ENCODE data around the gene TM2D3. TPM values are rescaled to one million over a fixed set of nuclear protein-coding genes. Genes with fewer than 3 reads are reported as not detected.

Gene TM2D3
- total and polyA plus RNA-seq, 4 donors = 22.0 to 44.1 (median 37.9) TPM

DNA sequence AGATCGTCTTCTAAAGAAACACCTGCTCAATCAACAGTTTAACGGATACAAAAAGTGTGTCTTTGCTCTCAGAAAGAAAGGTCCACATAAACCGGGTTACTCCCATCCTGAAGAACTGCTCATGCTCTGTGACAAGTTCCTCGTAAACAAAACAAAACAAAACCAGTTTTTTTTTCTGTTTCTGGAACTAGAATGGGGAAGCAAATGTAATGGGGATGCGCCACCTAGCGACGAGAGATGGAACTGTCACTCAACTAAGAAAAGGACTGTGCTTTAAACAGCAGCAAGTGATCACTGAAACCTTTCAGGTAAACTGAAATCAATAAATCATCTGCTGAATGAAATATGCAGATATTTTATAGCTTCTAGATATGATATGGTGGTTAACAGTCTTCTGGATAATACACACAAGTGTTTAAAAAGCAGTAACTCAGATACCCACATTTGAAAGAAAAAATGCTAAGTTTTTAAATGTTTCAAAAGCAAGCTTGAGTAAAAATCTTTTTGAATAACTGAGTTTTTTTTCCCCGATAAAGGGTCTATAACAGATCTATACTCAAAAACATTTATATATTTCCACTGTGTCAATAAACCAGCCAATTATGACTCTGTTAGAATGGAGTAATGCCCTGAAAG is 10.9 kb downstream of the TM2D3 start:
- TF ChIP-seq RXRA (IDR thresholded peaks at IDR 0.05) (peak in 1 of 2 donors; percentile 10), YY1 (IDR thresholded peaks at IDR 0.05) (no peak), TAF1 (conservative IDR thresholded peaks at IDR 0.05) (no peak), SP1 (IDR thresholded peaks at IDR 0.05) (no peak), GABPA (IDR thresholded peaks at IDR 0.05 in 1 of 2, conservative IDR thresholded peaks at IDR 0.05 in 1 of 2) (no peak), RAD21 (IDR thresholded peaks at IDR 0.05) (peak; percentile 97 to 98), EGR1 (IDR thresholded peaks at IDR 0.05; ENCODE audit: low read depth in 2 of 2) (no peak)
- TF ChIP-seq, protein P1, sequence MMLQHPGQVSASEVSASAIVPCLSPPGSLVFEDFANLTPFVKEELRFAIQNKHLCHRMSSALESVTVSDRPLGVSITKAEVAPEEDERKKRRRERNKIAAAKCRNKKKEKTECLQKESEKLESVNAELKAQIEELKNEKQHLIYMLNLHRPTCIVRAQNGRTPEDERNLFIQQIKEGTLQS (IDR thresholded peaks at IDR 0.05) = peak; percentile 9
- TF ChIP-seq, protein P2, sequence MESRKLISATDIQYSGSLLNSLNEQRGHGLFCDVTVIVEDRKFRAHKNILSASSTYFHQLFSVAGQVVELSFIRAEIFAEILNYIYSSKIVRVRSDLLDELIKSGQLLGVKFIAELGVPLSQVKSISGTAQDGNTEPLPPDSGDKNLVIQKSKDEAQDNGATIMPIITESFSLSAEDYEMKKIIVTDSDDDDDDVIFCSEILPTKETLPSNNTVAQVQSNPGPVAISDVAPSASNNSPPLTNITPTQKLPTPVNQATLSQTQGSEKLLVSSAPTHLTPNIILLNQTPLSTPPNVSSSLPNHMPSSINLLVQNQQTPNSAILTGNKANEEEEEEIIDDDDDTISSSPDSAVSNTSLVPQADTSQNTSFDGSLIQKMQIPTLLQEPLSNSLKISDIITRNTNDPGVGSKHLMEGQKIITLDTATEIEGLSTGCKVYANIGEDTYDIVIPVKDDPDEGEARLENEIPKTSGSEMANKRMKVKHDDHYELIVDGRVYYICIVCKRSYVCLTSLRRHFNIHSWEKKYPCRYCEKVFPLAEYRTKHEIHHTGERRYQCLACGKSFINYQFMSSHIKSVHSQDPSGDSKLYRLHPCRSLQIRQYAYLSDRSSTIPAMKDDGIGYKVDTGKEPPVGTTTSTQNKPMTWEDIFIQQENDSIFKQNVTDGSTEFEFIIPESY (IDR thresholded peaks at IDR 0.05) = peak; percentile 14
- TF ChIP-seq, protein P3, sequence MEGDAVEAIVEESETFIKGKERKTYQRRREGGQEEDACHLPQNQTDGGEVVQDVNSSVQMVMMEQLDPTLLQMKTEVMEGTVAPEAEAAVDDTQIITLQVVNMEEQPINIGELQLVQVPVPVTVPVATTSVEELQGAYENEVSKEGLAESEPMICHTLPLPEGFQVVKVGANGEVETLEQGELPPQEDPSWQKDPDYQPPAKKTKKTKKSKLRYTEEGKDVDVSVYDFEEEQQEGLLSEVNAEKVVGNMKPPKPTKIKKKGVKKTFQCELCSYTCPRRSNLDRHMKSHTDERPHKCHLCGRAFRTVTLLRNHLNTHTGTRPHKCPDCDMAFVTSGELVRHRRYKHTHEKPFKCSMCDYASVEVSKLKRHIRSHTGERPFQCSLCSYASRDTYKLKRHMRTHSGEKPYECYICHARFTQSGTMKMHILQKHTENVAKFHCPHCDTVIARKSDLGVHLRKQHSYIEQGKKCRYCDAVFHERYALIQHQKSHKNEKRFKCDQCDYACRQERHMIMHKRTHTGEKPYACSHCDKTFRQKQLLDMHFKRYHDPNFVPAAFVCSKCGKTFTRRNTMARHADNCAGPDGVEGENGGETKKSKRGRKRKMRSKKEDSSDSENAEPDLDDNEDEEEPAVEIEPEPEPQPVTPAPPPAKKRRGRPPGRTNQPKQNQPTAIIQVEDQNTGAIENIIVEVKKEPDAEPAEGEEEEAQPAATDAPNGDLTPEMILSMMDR (IDR thresholded peaks at IDR 0.05; ENCODE audit: low read depth, low read length, missing input control) = peak; percentile 96
- TF ChIP-seq, protein P4, sequence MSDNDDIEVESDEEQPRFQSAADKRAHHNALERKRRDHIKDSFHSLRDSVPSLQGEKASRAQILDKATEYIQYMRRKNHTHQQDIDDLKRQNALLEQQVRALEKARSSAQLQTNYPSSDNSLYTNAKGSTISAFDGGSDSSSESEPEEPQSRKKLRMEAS (IDR thresholded peaks at IDR 0.05) = no peak
- H3K4me3 ChIP-seq (ENCODE audit: low read depth in 1 of 3, low read length in 3 of 3) = no peak overlapping the region
- DNase-seq (ENCODE audit: low spot score) = peak; percentile 79

DNA sequence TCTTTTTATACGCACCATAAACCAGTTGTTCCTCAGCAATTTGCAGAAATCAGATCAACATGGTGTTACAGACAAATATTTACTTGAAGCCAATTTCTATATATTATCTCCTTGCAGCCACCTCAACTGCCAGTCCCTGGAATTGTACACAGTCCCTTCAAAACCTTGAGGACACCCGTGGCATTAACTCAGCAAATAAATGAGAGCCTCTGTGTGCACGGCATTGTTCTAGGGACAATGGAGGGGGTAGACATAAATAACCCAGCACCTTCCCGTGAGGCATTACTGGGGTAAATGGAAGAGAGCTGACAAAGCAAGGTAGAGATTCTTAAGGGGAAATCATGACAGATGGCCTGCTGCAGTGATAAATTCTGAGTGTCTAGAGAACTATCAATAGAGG is 12.5 kb downstream of the TM2D3 start:
- no peaks in the 10 kb centered on the region for H3K27me3 ChIP-seq (ENCODE audit: control insufficient read depth in 4 of 4, insufficient read depth in 4 of 4, low read length in 3 of 4)
- no peak overlapping the region for H3K9ac ChIP-seq (ENCODE audit: low read depth in 1 of 2, low read length in 2 of 2)
- DNase-seq (ENCODE audit: low spot score) = no peak
- H3K4me1 ChIP-seq (ENCODE audit: control insufficient read depth in 4 of 4, insufficient read depth in 4 of 4, low read length in 3 of 4) = peaks cover 0 to 14% (median 2%) of the 10 kb centered on the region in 4 donors
- no peaks in the 10 kb centered on the region for H3K9me3 ChIP-seq (ENCODE audit: control insufficient read depth in 4 of 4, low read length in 3 of 4)
- peaks cover 6 to 24% (median 15%) of the 10 kb centered on the region in 4 donors for H3K36me3 ChIP-seq (ENCODE audit: control insufficient read depth in 4 of 4, insufficient read depth in 3 of 4, low read depth in 1 of 4, low read length in 3 of 4)
- TF ChIP-seq, protein P4 (IDR thresholded peaks at IDR 0.05) = no peak
- TF ChIP-seq, protein P3 (IDR thresholded peaks at IDR 0.05; ENCODE audit: low read depth, low read length, missing input control) = no peak
- TF ChIP-seq FOXA1 (IDR thresholded peaks at IDR 0.05) (no peak), YY1 (IDR thresholded peaks at IDR 0.05) (no peak), HNF4G (IDR thresholded peaks at IDR 0.05) (no peak), SP1 (IDR thresholded peaks at IDR 0.05) (no peak), NR2F2 (IDR thresholded peaks at IDR 0.05) (no peak), TAF1 (conservative IDR thresholded peaks at IDR 0.05) (no peak), GABPA (IDR thresholded peaks at IDR 0.05 in 1 of 2, conservative IDR thresholded peaks at IDR 0.05 in 1 of 2) (no peak), RAD21 (IDR thresholded peaks at IDR 0.05) (no peak), FOXA2 (IDR thresholded peaks at IDR 0.05) (no peak), JUND (IDR thresholded peaks at IDR 0.05) (no peak), RXRA (IDR thresholded peaks at IDR 0.05) (no peak)
- TF ChIP-seq, protein P2 (IDR thresholded peaks at IDR 0.05) = no peak
- TF ChIP-seq, protein P1 (IDR thresholded peaks at IDR 0.05) = no peak
- no peak overlapping the region for H3K27ac ChIP-seq (ENCODE audit: low read depth in 1 of 2, low read length in 2 of 2)
- 84% methylated on average over 4 of the region's 4 CpGs for WGBS
- no peak overlapping the region for H3K4me3 ChIP-seq (ENCODE audit: low read depth in 1 of 3, low read length in 3 of 3)

More for the DNA sequence above, 10.9 kb downstream of the TM2D3 start:
- 24% methylated on average over 8 of the region's 8 CpGs for WGBS
- peaks cover 0 to 19% (median 5%) of the 10 kb centered on the region in 4 donors for H3K4me1 ChIP-seq (ENCODE audit: control insufficient read depth in 4 of 4, insufficient read depth in 4 of 4, low read length in 3 of 4)
- H3K27ac ChIP-seq (ENCODE audit: low read depth in 1 of 2, low read length in 2 of 2) = peak overlapping the region in 1 of 2 donors; percentile 4
- peak overlapping the region in 1 of 2 donors; percentile 24 for H3K9ac ChIP-seq (ENCODE audit: low read depth in 1 of 2, low read length in 2 of 2)
- peaks cover 6 to 37% (median 26%) of the 10 kb centered on the region in 4 donors for H3K36me3 ChIP-seq (ENCODE audit: control insufficient read depth in 4 of 4, insufficient read depth in 3 of 4, low read depth in 1 of 4, low read length in 3 of 4)
- no peaks in the 10 kb centered on the region for H3K27me3 ChIP-seq (ENCODE audit: control insufficient read depth in 4 of 4, insufficient read depth in 4 of 4, low read length in 3 of 4)
- H3K9me3 ChIP-seq (ENCODE audit: control insufficient read depth in 4 of 4, low read length in 3 of 4) = no peaks in the 10 kb centered on the region
